ENCODE measurements around the gene ADGRD2.

Gene ADGRD2

GRCh38 chr9:124518116-124518515 lies 67.9 kb downstream of the ADGRD2 start:
- POLR2A ChIA-PET (ENCODE audit: low non-redundant PET), result no interaction called here
- H3K27ac ChIP-seq, result no peak overlapping the region
- no peak for TF ChIP-seq CTCF (conservative IDR thresholded peaks at IDR 0.05; ENCODE audit: low read depth)
- CTCF ChIA-PET, result interaction anchor here (1.0 kb wide), 1 partner anchor 19 kb away, joined by 8 read pairs; no protein-coding TSS in a partner anchor
- no peak for DNase-seq (ENCODE audit: low spot score)

DNA sequence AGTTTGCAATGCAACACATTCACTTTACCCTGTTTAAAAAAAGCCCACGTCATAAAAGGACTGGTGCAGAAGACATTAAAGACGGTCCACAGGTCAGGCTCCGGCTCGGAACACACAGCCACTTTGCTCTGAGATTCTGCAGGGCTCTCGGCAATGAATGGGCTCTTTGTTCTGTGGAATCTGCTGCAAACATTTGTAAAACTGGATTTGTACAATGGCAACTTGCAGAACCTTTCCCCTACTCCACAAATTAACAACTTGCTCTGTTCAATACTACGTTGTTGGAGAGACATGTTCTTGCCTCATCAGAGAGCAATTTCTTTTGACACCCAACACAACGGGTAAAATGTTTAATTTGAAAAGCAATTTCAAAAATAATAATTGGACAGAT lies 70.0 kb downstream of the ADGRD2 start:
- no peak overlapping the region for H3K27ac ChIP-seq
- TF ChIP-seq CTCF (conservative IDR thresholded peaks at IDR 0.05; ENCODE audit: low read depth), result no peak
- ChIA-PET POLR2A (ENCODE audit: low non-redundant PET) (no interaction called here), CTCF (no interaction called here)
- DNase-seq (ENCODE audit: low spot score), result no peak

GRCh38 chr9:124521142-124521541 lies 70.9 kb downstream of the ADGRD2 start:
- POLR2A ChIA-PET (ENCODE audit: low non-redundant PET), result no interaction called here
- CTCF ChIA-PET, result interaction anchor here (0.5 to 0.6 kb wide), 3 partner anchors 16 to 404 kb away, joined by 3 read pairs; no protein-coding TSS in a partner anchor
- DNase-seq (ENCODE audit: low spot score), result no peak
- TF ChIP-seq CTCF (conservative IDR thresholded peaks at IDR 0.05; ENCODE audit: low read depth), result no peak
- no peak overlapping the region for H3K27ac ChIP-seq

DNA sequence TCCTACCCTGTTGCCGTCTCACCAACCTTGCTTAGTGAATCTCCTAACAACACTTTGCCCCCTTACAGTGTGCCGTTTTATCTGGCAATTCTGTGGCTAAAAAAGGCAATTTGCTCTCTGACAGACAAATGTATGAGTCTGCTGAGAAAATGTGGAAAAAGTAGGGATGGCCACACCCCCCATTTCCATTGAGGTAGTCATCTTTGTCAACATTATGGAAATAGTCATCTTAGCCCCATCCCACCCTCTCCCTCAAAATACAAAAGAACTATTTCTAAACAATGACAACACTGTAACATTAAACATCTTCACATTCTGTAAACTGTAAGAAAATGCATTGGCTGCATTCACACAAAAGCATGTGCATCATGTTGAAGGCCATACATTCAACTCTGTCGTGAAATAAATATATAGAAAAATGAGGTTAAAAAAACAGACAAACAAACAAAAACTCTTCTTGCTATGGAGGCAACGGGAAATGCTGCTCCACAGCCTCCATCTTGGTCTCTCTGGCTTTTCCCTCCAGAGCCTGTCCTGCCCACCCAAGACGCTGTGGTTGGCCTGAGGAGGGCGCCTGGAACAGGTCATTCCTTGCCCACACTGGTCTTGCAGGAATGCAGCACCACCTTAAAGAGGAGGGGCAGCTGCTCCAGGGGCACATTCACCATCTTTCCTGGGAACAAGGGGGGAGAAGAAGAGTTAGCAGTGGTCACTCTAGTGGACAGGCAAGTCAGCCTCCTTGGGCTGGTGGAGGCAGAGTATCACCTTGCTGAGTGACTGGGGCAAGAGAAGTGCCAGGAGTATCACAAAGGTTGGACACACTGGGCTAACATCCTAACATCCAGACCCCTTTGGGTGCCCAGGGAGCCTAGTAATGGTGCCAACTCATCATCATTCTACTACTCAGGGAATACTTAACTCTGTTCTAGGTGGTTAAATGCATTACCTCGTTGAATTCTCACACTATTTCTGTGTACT lies 72.2 kb downstream of the ADGRD2 start:
- ChIA-PET CTCF (interaction anchor here (0.5 to 0.8 kb wide), 3 partner anchors 17 to 171 kb away, joined by 3 to 7 read pairs (median 3); no protein-coding TSS in a partner anchor), POLR2A (ENCODE audit: low non-redundant PET) (no interaction called here)
- no peak for DNase-seq (ENCODE audit: low spot score)
- no peak for TF ChIP-seq CTCF (conservative IDR thresholded peaks at IDR 0.05; ENCODE audit: low read depth)
- H3K27ac ChIP-seq, result no peak overlapping the region

DNA sequence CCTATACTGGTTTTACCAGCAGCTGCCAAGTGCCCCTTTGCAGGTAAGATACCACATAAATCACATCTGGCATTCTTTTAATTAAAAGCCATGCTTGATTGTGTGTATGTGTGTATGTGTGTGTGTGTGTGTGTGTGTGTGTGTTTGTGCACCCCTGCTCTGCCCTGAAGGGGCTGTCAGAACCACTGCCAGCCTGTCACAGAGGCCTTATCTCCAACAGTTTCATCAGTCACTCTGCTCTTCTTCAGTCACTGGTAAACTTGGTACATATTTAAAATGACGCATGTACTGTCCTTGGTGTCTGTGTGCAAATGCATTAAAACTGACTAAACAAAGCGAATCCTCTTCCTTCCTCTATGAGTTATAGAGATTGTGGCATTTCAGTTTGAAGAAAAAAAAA lies 75.9 kb downstream of the ADGRD2 start:
- no peak for DNase-seq (ENCODE audit: low spot score)
- CTCF ChIA-PET, result no interaction called here
- POLR2A ChIA-PET (ENCODE audit: low non-redundant PET), result no interaction called here
- no peak overlapping the region for H3K27ac ChIP-seq
- TF ChIP-seq CTCF (conservative IDR thresholded peaks at IDR 0.05; ENCODE audit: low read depth), result no peak

DNA sequence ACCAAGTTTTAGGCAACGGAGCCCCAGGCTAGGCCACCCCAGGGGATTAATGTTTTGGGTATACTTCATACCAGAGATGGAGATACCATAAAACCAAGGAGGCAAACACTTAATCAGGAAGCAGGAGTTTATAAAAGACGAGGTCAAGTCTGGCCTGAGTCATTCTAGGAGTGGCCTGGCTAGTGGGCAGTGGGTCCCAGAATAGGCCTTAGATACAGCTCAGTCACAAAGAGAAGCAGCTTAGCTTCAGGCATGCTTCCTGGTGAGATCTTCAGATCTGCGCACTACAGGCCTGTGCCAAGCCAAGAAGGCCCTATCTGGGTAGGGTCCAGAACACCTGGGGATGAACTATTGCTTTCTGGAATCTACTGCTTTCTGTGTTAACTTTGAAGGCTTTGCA lies 77.5 kb downstream of the ADGRD2 start:
- TF ChIP-seq CTCF (conservative IDR thresholded peaks at IDR 0.05; ENCODE audit: low read depth), result no peak
- ChIA-PET CTCF (interaction anchor here (0.5 to 1.5 kb wide), 2 partner anchors 9 to 152 kb away, joined by 3 to 7 read pairs; no protein-coding TSS in a partner anchor), POLR2A (ENCODE audit: low non-redundant PET) (interaction anchor here (1.0 kb wide), 1 partner anchor 162 kb away, joined by 3 read pairs; no protein-coding TSS in a partner anchor)
- no peak for DNase-seq (ENCODE audit: low spot score)
- no peak overlapping the region for H3K27ac ChIP-seq

All from RWPE1 (cell line).